ENCODE measurements around the gene RASGRP1.

The RASGRP1 gene

DNA sequence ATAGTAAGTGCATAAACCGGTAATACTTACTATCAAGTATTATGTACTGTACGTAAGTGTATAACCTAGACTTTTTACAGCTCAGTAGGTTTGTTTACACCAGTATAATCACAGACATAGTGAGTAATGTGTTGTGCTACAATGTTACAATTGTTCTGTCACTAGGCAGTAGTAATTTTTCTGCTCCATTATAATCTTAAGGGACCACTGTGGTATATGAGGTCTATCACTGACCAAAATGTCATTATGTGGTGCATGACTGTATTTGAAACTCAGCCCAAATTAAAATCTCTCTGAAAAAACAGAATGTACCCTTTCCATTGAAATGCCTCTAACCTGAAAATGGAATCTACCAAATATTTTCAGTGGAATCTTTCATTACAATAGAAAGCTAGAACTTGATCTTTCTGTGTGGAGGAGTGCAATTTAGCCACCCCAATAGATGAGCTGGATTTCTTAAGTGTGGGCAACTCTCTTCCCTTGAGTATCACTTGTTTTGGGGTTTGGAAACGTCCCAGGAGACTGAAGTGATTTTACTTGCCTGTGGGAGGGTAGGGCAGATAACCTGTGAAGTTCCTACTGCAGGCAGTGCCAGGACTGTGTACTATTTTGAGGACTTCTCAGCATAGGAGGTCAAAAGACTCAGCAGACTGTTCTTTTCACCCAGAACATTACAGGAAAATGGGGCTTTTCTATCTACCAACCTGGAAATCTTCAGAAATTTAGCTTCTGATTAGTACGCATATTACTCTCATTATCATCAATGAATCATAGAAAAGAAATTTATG is 59.7 kb downstream of the RASGRP1 start:
- no peak for DNase-seq (ENCODE audit: low read depth)

DNA sequence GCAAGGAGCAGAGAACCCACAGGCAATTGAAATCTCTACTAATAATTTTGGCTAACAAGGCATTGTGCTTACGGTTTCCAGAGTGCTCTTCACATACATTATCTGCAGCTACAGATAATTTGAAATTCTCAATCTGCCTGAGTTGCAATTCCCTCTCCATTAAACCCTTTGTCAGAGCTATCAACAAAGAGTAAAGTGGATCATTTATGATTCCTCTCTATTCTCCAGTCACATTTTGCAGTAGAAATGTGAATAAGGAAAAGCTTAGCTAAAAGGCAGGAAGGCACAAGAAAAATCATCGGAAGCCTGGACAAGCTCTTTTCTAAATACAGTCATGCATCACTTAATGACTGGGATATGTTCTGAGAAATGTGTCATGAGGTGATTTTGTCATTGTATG is 61.1 kb downstream of the RASGRP1 start:
- DNase-seq (ENCODE audit: low read depth) = no peak

DNA sequence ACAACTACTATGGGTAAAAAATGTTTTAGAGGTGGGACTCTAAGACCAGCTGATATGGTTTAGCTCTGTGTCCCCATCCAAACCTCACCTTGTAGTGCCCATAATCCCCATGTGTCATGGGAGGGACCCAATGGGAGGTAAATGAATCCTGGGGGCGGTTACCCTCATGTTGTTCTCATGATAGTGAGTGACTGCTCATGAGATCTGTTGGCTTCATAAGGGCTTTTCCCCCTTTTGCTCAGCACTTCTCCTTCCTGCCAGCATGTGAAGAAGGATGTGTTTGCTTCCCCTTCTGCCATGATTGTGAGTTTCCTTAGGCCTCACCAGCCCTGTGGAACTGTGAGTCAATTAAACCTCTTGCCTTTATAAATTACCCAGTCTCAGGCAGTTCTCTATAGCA is 65.0 kb downstream of the RASGRP1 start:
- no peak for DNase-seq (ENCODE audit: low read depth)

DNA sequence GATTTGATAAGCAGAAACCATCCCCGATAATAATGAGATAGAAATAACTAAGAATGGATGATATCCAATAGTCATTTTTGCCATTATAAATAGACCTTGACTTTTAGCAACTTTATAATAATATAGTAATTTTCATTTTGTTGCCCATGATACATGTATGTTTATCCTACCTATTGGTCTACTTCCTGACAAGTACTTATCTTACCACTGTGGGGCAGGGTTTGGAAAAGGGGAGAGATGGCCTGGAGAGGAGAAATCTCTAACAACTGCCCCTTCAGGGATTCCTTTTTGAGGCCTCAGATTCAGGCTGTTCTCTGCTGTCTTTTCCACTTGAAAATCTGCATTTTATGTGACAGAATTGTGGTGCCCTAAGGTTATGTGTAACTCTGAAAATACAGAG is 68.5 kb downstream of the RASGRP1 start:
- no peak for DNase-seq (ENCODE audit: low read depth)

DNA sequence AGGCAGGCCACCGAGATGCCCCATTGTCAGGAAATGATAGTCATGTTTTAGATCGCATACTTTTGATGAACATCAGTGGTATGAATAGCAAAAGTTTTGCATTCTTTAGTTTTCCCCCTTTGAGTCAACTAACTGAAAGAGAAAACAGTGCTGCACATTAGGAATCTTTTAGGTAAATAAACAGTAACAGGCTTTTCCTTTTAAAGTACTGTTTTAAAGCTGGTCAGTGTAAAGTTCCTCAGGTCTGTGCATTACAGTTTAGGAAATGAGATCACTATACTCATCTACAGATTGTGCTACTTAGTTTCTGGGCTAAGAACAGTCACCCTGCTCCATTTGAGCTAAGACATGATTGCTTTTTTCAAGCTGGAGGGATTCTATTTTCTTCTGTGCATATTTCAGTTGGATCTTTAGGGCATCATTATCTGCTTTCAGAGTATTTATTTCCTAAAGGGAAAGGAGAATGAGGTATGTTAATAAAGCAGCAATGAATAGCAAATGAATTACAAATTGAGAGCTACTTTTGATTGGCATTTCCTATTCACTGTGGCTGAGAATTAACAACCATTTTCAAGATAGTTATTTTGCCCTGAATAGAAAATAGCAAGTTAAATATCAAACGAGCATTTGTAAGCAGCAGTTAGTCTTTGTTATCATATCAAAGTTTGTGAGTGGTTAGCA is 74.2 kb downstream of the RASGRP1 start:
- no peak for DNase-seq (ENCODE audit: low read depth)

DNA sequence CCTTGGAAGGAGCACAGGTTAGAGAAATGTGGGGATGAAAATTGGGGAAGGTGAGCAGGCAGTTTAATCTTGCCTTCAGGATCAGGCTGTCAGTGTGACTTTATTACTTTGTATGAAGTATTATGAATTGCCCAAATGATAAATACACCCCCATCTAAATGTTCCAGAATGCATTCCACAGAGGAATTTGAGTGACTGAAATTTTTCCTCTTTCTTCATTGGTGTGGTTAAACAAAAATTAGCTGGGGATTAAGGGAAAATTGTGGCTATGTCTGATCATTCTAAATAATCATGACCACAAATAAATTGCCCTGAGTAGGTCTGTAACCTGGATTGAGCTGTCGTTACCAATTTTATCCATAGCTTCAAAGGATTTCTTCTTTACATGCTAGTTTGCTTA is 77.2 kb downstream of the RASGRP1 start:
- no peak for DNase-seq (ENCODE audit: low read depth)

DNA sequence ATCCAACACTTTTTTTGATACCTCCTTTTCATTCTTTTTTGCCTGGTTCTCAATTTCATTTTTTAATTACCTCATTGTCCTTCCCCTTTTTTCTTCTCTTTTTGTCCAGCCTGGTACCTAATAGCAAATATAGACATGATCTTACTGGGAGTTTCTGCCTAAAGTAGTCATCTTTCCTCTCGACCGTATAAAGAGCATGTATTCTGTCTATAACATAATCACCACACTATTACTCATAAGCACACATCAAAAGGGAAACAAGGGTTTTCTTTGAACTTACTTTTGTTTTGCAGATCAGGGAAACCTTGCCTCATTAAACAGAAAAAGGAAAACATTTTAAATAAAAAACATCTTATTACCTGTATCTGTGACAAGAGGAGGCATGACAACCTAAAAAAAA is 77.7 kb downstream of the RASGRP1 start:
- DNase-seq (ENCODE audit: low read depth) = no peak

DNA sequence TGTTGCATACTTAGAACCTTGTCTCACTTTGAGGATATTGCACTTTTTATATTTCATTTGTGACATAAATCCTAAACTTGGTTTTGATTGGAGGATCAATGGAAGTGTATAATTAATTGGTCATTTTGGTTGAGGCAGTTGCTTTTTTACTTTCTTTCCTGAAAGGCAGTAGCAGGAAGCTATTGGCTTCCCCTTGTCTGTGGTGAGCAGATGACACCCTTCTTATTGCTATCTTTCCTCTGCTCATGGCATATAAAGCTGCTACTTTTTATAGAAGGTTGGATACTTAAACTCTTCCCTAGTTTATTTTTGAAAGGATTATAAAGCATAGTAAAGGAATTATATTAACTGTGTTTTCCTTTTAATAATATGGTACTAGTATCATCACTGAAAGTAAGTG is 82.0 kb downstream of the RASGRP1 start:
- no peak for DNase-seq (ENCODE audit: low read depth)

DNA sequence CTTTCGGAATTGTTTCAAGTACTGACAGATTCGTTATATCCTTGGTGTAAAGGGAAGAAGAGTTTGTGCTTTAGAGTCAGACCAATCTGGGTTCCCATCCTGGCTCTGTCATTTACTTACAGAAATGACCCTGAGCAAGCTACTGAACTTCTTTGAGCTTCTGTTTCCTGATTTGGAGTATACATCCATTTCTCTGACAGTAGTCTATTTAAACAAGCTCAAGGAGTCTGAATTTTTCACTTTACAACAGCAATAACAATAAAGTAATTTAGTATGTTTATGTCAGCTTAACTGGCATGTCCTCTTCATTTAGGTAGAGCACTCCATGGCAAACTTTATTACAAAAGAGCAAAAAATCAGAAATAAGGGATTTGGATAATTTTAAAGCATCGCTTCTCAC is 82.9 kb downstream of the RASGRP1 start:
- no peak for DNase-seq (ENCODE audit: low read depth)

DNA sequence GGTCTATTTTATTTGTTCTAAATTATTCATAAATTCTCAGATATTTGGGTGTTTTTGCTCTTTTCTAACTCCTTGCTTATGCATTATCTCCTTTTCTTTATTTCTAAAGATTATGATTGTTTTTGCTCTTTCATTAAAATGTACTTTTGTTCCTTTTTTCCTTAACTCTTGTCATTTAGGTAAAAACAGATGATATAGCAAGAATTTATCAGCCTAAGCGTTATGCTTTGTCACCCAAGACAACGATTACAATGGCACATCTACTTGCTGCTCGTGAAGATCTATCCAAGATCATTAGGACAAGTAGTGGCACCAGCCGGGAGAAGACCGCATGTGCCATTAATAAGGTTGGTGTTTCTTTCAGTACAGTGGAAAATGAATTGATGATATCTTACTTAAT is 83.5 kb downstream of the RASGRP1 start:
- no peak for DNase-seq (ENCODE audit: low read depth)

DNA sequence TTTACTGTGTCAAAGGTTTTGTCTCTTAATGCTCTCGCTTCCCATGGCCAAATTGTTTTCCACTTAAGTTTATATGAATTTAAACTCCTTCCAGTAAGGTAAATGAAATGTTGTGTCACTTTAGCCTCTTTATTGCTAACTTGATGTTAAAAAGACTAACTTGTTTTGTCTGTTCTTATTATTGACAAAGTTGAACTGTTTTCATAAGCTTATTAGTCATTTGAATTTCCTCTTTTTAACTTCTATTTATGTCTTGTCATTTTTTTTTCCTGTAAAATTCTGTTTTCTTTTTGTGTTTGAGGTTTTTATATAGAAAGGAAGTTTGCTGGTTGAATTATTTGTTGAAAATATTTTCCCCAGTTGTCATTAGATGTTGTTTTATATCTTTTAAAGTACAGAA is 84.9 kb downstream of the RASGRP1 start:
- no peak for DNase-seq (ENCODE audit: low read depth)

DNA sequence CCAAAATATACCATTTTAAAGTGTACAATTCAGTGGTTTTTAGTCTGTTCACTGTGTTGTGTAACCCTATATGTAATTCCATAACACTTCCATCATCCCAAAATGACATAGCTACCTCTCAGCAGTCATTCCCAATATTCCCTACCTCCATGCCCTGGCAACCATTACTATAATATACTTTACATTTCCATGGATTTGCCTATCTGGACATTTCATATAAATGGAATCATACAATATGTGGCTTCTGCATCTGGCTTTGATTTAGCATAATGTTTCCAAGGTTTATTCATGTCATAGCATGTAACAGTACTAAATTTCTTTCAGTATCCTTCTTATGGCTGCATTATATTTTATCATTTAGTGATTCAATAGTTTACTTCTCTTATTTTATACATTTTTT is 85.3 kb downstream of the RASGRP1 start:
- DNase-seq (ENCODE audit: low read depth) = no peak

DNA sequence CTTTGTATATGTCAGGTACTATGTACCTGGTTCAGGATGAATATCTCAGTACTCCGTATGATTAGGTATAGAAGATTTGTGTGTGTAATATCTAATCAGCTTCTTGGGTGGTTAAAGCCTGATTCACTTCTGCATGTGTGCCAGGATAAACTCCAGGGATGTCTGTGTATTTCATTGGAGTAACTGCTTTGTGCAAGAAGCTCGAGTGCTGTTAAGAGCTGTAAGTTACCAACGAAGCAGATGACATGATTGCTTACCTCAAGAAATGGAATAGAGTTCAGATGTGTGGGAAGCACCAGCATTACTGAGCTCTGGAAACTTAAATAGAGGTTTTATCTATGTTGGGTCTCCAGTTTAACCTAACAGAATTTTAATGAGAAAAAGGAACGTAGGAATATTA is 87.0 kb downstream of the RASGRP1 start:
- no peak for DNase-seq (ENCODE audit: low read depth)

DNA sequence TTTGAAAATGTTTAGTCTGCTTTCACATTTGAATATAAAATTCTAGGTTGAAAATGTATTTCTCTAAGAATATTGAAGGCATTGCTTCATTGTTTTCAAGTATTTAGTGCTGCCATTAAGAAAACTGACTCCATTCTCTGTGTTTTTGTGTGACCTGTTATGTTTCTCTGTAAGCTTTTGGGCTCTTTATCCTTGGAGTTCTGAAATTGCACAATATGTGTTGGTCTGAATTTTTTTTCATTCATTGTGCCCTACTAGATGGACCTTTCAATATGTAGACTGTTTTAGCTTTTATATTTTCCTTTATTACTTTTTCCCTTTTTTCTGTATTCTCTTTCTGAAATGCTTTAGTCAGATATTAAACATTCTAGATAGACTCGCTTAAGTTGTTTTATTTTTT is 88.5 kb downstream of the RASGRP1 start:
- DNase-seq (ENCODE audit: low read depth) = no peak

DNA sequence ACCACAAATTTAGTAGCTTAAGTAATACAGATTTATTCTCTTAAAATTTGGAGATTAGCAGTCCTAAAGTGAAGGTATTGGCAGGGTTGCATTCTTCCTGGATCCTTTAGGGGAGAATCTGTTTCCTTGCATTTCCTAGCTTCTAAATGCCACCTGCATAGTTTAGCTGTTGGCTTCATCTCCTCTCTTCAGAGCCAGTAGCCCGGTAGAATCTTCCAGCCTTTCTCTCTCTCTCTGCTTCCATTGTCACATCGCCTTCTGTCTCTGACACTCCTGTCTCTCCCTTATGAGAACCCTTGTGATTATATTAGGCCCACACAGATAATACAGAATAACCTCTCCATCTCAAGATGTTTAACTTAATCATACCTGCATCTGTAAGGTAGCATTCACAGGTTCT is 89.3 kb downstream of the RASGRP1 start:
- no peak for DNase-seq (ENCODE audit: low read depth)

DNA sequence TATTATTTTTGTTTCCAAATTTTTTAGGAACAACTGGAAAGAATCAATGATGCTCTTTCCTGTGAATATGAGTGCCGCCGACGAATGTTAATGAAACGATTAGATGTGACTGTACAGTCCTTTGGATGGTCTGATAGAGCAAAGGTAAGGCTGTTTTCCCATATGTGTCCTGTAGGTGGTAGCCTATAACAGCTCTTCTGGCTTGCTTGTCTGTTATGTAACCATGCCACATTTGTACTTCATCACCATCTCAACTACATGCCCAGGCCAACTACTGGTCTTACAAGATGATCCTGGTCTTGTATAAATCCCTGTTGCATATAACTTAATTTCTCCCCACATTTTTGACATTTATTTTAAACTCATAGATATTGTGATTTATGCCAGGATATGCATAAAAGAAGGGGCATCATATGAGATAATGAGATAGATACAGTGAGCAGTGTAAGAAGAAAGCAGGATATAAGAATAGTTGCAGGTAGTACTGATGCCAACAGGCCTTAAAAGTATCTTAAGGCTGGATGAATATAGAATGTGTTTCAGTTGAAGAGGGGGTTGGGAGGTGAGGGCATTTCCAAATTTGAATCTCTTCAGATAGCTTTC is 90.4 kb downstream of the RASGRP1 start:
- DNase-seq (ENCODE audit: low read depth) = no peak

DNA sequence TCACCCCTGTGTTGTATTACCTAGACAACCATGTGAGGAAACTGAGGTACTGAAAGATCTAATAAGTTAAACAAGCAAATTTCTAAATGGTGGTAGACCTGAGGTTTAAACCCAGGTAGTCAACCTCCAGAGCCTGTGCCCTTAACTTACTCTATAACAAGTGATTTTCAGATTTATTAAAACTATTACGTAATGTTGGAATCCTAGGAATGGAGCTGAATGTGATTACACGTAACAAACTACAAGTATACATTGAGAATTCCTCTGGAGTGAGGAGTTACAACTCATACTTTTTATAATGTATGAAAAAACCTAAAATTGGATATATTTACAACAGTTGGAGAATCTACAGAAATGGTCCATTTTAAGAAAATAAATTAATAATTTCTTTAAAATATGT is 92.6 kb downstream of the RASGRP1 start:
- no peak for DNase-seq (ENCODE audit: low read depth)

DNA sequence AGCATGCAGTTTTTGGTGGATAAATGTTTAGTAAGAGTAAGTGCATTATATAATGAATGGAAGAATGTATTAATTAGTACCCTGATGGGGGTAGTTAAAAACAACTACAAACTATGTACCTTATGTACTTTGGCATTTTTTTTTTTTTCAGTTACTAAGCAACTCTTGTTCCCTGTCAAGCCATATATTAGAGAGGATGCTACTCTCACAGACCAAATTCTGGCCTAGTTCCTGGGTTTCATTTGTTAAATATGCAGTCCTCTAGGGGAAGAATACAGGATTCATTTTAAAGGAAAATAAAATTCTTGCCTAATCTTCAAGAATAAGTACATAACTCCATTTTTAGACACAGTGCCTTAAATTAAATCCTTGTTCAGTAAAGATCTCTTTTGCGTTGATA is 93.8 kb downstream of the RASGRP1 start:
- no peak for DNase-seq (ENCODE audit: low read depth)

DNA sequence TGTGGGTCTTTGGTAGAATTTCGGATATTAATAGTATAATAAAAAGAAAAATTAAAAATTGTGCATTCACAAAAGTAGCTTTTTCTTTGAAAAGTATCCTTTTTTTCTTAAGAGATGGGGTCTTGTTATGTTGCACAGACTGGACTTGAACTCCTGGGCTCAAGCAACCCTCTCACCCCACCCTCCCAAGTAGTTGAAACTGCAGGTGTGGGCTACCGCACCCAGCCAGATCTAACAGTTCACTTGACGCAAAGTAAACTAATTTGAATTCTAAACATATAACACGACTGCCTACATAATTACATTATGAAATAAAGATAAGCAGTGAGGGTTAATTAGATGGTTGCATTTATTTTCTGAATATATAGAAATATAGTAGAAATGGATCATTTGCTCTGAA is 99.9 kb downstream of the RASGRP1 start:
- no peak for DNase-seq (ENCODE audit: low read depth)

DNA sequence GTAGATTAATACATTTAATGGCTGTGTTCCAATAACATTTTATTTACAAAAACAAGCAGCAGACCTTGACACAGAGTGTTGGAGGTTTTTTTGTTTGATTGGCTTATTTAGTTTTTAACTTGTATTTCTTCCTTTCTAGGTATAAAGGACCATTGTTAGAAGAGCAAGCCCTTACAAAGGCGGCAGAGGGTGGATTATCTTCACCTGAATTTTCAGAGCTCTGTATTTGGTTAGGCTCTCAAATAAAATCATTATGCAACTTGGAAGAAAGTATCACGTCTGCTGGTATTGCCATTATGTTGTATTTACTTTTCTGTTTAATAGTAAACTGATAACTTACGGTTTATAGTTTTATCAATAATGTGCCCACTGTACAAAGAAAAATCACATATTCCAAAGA is 100.7 kb downstream of the RASGRP1 start:
- no peak for DNase-seq (ENCODE audit: low read depth)

DNA sequence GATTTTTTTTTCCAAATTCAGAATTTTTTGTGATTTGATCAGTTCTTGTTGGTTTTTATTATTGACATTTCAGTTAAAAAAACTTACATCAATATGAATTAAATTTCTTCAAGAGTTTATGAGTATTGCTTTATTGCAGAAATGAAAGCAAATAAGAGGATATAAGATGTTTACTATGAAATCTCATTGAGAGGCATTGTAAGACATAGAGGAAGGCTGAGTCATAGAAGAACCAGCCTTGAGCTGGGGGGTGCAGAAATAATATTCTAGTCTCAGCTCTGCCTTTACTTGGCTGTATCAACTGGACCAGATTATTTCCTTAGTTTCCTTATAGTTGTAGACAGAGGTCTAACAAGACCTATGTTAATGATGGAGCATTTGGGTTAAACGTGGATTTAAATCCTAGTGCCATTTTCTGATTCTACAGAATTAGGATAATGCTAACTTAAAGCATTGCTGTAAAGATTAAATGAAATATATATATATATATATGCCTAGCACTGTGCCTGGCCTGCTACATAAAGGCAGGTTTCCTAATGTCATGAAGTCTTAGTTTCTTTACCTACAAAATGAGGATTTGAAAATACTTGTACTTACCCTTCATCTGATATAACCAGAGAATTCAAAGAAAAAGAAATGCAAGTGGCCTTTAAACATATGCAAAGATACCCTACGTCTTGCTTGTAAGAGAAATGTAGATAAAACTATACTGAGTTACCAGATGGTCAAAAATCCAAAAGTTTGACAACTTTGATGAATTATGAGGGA is 103.4 kb downstream of the RASGRP1 start:
- no peak for DNase-seq (ENCODE audit: low read depth)

DNA sequence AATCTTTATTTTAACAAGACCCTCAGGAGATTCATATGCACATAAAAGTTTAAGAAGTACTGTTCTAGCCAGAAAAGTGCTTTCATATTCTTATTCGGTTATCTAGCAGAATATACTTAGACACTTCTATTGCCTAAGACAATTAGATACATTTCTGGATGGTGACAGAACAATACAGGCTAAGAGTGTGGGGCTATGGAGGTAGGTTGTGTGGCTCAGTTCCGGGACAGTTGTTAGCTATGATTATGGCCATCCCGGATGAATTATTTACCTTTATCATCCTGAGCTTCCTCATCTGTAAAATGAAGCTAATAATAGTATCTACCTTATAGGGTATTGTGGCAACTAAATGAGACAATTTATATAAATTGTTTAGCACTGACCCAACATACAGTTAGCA is 104.1 kb downstream of the RASGRP1 start:
- DNase-seq (ENCODE audit: low read depth) = no peak

DNA sequence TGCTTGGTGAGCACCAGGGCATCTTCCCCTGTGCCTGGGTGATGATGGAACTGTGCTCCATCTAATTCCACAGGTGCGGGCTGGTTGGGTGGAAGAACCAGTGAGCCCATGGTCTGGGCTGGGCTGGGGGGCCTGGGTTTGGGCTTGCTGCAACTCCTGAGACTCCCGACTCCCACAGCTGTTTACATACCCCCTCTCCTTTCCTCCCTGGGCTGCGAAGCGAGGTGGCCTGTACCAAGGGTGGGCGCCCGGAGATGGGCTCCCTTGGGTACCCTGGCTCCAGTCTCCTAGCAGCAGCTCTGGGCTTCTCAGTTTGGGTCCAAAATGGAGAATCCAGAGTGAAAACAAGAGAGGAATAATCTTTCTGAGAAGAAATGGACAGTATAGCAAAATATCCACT is 105.1 kb downstream of the RASGRP1 start:
- no peak for DNase-seq (ENCODE audit: low read depth)

Data from stimulated activated CD8-positive, alpha-beta memory T cell treated with anti-CD3 and anti-CD28 coated beads, Interleukin-15, amount 100 ng/mL, for 24 hours (primary cell).